HG02943 (cell line): ENCODE data around the gene STRN.
"Not testable (repeated sequence)": the region's sequence is repeated elsewhere in the genome, so short reads cannot be mapped to it uniquely, and the experiment has no call there.

ENCODE experiments used
- ATAC-seq: cut with Tn5 transposase; IDR thresholded peaks from one replicate; pipeline ENCODE4 v1.9.1; 2021; ENCODE audit warnings: mild to moderate bottlenecking, low read depth, moderate library complexity; ENCODE audit not compliant: unreplicated experiment

The STRN gene

DNA sequence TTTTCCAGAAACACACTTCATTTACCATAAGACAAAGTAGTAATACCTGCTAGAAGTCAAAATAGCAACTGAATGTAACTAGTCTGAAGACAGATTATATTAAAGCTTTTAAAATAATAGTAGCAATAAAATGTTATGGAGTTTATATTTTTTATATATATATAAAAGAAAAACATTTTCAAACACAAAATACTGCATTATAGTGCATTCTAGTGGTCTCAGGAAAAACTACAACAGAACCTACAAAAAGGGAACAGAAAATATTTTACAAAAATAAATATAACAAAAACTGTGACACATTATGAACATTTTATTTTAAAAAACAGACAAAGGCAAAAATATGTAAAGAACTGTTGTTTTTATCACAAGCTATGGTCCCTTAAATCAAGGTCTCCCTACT lies 48.0 kb downstream of the STRN start:
- no peak for ATAC-seq

DNA sequence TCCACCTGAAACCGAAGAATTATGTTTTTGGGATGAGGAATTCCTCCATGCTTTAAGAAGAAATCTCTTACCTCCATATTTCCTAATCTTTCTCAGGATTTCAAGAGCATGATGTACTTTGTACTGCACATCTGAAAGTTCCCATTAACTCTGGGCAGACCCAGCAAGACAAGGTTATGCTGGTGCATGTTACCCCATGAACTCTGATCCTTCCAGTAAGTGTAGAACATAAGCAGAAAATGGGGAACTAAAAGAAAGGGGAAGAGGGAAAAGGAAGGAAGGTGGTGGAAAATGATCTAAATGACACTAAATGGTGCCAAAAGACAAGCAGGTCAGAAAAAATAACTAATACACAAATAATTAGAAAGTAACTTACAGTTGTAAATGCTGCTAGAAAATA lies 50.7 kb downstream of the STRN start:
- no peak for ATAC-seq

DNA sequence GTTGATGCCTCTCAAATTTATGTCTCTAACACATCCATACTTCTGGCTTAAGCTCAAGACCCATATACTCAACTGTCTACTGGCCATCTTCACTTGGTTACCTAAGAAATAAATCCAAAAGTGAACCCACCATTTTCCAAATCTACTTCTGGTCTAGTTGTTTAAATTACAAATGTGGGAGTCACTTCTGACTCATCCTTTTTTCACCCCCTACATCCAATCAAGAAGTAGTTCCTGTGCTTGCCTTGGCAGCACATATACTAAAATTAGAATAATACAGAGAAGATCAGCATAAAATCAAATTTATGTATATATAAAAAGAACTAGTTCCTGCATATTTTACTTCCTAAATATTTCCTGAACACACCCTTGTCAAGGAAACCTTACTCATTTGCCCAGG lies 53.6 kb downstream of the STRN start:
- no peak for ATAC-seq

DNA sequence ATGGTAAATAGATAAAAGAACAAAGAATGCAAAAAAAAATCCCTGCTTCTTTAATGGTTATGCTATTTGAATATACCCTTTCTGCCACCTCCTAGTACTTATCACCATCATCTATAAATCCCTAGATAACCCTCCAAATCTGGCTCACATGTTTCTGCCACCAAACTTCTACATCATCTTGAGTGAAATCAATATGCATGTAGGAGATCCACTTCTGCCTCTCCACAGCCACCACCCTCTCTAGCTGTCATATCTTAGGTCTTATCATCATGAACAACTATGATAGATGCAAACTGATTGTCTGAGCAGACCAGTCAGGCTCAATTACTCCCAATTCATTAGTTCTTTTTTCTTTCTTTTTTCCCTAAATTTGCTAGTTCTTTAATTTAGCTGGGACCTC lies 55.3 kb downstream of the STRN start:
- no peak for ATAC-seq

DNA sequence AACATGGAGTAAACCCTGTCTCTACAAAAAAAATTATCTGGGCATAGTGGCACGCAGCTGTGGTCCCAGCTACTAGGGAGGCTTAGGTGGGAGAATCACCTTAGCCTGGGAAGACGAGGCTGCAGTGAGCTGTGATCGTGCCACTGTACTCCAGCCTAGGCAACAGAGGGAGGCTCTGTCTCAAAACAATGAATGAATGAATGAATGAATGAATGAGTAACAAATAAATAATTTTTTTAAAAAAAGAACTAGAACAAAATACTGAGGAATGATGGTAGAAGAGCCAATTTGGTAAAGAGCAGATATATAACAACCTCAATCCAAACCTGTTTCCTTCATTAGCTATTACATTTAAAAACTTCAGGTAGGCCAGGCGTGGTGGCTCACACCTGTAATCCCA lies 60.1 kb downstream of the STRN start:
- no peak for ATAC-seq

DNA sequence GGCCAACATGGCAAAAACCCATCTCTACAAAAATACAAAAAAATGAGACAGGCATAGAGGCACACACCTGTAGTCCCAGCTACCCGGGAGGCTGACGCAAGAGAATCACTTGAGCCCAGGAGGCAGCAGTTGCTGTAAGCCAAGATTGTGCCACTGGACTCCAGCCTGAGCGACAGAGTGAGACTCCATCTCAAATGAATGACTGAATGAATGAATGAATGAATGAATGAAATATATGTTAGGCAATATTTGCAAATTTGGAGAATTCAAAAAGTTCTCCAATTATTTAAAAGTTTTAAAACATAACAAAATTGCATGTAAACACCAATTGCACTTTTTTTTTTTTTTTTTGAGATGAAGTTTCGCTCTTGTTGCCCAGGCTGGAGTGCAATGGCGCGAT lies 61.7 kb downstream of the STRN start:
- ATAC-seq: no peak

DNA sequence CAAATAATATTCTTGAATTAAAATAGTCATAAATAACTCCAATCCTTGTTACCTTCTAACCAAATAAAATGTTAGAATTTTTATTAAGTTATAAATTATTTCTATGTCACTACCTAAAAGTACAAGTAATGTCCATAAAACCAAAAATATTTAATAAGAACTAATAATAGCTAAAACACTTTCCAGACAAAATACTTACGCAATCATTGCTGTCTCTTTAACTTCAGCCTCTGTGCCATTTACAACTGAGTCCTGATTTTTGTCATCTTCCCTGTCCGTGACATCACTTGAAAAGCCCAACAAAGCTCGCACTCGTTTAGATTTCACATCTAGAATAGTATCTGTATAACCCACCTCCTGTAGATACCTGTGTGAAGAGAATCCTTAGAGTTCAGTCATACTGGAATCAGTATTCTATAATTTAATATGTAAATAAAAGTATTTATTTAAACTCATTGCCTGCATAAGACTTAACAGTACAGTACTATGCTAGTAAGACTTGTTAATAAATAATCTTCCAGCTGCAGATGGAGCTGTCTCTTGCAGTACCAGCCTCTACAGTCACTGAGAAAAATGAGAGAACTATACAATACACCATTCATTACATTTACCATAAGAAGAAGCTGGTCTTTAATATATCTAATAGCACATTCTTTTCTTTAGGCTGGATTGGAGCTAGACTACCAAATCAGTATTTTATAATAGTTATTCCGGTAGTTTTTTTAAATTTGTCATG lies 63.8 kb downstream of the STRN start:
- ATAC-seq: no peak

DNA sequence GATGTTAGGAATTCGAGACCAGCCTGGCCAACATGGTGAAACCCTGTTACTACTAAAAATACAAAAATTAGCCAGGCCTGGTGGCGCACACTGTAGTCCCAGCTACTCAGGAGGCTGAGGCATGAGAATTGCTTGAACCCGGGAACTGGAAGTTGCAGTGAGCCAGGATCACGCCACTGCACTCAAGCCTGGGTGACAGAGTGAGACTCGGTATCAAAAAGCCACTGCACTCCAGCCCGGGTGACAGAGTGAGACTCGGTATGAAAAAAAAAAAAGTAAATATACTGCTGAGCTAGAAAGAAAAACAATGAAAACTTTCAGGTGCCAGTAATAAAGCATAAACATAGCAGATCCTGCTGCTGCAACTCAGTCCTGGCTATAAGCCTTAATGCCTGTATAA lies 73.5 kb downstream of the STRN start:
- no peak for ATAC-seq

DNA sequence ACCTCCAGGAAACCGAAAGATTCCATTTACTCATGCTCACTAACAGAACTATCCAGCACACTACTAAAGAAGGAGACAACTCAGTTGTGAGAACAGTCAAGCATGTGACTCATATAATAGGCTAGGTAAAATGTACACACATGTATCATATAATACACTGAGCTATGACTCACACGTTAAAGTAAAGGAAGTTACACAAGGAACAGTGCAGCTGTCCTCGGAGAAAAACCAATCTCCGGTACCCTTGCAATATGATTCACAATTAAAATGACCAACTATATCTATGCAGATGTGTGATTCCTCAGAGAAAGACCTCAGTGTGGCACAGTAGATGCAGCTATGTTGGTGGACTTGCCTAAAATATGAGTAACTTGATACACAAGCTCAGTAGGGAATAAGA lies 76.5 kb downstream of the STRN start:
- ATAC-seq: no peak

DNA sequence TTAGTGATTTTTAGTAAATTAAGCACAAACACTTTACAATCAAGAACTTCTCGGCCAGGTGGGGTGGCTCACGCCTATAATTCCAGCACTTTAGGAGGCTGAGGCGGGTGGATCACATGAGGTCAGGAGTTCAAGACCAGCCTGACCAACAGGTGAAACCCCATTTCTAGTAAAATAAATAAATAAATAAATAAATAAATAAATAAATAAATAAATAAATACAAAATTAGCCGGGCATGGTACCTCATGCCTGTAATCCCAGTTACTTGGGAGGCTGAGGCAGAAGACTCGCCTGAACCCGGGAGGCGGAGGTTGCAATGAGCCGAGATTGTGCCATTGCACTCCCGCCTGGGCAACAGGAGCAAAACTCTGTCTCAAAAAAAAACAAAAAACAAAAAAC lies 79.2 kb downstream of the STRN start:
- ATAC-seq: not testable (repeated sequence)

DNA sequence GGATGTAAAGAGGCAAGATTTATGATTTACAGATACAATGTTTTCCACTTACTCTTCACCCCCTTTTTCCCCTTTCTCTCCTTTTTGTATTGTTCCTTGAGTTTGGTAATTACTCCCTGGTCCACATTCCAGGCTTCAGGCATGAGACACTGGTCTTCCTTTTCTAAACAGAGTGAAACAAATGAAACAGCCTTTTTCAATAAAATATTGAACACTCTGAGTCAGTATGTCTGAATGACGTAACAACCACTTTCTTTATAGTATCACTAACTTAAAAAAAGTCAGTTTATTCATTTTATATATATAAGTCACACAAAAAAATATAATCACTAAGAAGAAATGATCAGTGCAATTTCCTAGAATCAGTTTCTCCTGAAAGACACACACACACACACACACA lies 79.7 kb downstream of the STRN start:
- no peak for ATAC-seq

DNA sequence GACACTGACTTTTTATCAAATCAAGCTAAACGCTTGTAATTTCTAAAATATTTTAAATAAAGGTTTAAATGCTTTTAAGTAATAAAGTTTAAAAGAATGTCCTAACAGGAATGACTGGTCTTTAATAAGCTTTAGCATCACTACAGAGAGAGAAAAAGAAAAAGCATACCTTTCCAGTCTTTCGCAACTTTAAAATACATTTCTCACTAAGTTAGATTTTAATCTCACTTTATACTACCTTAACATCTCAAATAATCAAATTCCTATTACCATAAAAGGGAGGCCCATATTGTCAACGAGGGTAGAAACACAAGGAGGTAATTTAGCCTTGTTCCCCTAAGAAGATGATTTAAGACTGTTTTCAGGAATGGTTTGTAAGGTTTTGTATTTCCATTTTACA lies 80.7 kb downstream of the STRN start:
- no peak for ATAC-seq

DNA sequence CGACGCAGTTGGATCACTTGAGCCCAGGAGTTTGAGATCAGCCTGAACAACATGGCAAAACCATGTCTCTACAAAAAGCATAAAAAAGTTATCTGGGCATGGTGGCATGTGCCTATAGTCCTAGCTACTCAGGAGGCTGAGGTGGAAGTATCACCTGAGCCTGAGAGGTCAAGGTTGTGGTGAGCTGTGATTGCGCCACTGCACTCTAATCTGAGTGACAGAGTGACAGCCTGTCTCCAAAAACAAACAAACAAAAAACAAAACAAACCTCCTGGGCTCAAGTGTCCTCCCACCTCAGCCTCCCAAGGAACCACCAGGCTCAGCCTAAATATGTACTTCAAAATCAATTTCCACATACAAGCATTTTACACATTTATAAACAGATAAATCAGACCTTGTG lies 83.8 kb downstream of the STRN start:
- no peak for ATAC-seq

DNA sequence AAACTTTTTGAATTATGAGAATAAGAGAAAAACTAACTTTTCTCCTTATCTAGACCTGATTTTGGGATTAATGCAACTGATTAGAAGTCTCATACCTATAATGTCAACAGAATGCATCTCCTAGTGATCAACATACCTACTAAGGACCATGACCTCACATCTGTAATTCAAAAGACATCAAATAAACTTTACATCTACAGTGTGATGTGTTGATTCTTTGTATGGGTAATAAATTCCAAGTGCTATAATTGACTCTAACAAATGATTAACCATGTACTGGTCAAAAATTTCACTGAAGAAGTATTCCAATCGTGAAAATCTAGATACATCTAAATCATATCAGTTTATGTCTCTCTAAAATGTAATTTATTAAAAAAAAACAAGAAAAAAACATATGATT lies 84.5 kb downstream of the STRN start:
- no peak for ATAC-seq

DNA sequence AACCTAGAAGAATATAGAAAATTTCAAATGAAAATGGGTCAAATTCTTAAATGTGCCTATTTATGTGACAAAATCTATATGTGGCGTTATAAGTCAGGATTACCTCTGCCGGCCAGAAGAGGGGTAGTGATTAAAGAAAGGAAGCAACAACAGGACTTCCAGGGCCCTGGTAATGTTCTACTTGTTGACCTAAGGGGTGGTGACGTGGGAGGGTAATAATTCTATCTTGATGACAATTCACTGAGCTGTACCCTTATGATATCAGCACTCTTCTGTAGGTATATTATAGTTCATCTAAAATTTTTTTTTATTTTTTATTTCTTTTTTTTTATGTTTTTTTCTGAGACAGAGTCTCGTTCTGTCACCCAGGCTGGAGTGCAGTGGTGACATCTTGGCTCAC lies 87.9 kb downstream of the STRN start:
- no peak for ATAC-seq

DNA sequence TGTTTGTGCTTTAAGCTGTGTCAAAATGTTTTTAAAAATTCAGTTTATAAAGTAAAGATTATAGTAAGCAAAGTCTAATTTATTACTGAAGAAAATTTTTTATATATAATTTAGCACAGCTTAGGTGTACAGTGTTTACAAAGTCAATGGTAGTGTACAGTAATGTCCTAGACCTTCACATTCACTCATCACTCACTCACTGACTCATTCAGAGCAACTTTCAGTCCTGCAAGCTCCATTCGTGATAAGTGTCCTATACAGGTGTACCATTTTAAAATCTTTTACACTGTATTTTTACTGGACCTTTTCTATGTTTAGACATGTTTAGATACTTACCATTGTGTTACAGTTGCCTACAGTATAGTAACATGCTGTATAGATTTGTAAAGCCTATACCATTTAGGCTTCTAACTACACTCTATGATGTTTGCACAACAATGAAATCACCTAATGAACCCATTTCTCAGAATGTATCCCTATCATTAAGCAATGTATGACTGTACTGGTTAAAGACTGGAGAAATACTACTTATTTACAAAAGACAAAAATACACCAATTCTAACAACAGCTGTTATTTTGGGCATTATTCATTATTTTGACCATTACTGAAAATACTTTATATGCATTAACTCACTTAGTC lies 95.1 kb downstream of the STRN start:
- ATAC-seq: no peak

DNA sequence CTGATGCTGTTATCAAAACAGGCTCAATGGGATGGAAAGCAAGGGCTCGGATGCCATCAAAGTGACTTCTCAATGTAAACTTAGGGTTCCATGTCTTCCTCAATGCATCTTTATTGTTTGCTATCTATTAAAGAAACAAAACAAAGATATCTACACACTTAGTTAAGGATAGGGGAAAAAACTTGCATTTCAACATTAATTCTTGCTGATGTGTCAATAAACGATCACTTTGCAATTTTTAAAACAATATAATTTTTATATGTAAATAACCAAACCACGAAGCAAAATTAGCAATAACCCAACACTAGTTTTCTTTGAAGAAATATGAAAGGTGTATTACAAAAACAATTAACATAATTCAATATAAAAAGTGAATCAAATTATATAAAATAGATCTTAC lies 96.7 kb downstream of the STRN start:
- no peak for ATAC-seq

DNA sequence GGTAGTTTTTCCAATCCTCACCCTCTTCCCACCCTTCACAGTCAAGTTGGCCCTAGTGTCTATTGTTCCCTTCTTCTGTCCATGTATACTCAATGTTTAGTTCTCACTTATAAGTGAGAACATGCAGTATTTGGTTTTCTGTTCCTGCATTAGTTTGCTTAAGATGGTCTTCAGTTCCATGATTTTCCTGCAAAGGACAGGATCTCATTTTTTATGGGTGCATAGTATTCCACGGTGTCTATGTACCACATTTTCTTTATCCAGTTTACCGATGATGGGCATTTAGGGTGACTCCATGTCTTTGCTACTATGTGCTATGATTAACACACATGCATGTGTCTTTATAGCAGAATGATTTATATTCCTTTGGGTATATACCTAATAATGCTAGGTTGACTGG lies 104.4 kb downstream of the STRN start:
- ATAC-seq: no peak

DNA sequence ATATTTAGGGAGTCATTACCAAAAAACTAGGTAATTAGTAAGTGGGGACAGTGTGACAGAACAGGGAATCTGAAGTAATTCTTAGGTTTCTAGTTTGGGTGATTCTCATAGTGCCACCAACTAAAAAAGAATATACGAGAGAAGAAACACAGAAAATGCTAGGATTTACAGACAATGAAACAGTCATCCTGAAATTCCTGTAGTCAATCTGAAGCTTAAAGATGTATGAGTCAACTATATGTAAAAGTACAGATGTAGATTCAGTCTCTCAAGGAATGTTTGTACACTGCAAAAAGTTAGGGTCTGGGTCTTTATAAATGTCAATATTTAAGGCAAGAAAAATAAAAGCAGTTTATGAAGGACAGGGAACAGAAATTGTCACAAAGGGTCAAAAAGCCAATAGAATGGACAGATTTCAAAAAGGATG lies 107.0 kb downstream of the STRN start:
- ATAC-seq: no peak

DNA sequence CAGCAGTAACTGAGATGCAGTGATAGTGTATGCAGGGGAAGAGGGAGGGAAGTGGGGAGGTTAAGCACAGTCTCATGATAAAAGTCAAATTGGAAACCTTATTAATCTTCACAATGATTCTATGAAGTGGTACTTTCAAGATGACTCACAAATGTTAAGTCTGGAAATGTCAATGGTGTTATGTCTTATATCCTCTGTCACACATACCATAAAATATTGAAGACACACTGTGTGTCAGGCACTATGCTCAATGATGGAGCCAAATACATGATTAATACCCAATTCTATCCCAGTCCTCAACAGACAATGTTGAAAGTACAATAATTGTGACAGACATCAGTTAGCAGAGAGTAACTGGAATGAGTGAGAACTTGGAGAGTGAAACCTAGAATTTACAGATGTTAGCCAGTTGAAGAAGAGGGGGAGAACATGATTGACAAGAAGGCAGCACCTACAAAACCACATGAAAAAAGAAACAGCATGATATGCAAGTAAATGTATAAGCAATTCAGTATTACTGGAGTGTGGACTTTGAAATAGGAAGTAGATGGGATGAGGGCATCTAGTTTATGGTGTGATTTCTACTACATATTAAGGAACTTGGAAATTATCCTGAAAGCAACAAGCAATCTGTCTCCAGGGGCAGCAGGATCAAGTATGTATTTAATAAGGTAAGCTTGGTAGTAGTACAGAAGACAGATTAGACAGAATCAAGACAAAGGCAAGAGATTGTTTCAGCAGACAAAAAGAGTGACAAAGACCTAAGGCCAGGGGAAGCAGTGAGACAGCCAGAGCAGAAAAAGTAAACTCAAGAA lies 107.6 kb downstream of the STRN start:
- ATAC-seq: no peak

DNA sequence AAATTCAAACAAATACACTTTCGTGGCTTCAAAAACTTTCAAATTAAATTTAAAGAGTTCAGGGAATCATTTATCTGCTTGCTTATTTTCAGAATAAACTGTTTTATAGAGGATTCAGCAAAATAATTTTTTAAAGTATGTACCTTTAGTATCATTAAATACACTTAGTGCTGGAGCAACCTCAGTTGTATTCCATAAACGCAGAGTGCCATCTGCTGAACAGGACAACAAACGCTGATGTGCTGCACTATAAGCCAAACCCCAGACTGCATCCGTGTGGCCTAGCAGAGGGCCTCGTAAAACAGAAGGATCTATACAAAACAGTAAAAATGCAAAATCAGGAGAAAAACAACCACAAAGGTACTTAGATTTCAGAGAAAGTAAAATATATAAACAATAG lies 108.6 kb downstream of the STRN start:
- ATAC-seq: no peak

DNA sequence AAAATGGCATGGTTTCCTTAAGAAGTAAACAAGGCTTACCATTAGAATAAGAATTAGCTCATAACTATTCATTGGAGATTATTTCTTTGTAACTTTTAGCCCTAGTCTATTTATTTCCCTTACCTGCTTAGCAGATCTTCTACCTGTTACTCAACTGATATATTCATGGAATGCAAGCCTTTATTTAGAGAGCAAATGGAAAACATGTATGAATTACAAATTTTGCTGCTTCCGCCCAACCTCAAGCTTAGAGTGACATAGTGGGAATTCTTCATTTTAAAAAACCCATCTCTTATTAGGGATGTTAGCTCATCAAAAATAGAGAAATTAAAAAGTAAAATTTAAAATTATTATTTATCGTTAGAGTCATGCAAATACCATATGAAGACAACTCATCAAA lies 110.9 kb downstream of the STRN start:
- ATAC-seq: no peak
